WTC11 (cell line): ENCODE data around the gene PSMD13.
"Not testable (repeated sequence)": the region's sequence is repeated elsewhere in the genome, so short reads cannot be mapped to it uniquely, and the experiment has no call there.

ENCODE experiments used
- CTCF ChIP-seq: fragments of 200-600 bp; IDR thresholded peaks from 2 replicates; pipeline ENCODE4 v1.8.0; 2022; ENCODE audit warnings: antibody characterized with exemption
- ESRRA ChIP-seq: sonication (generic); formaldehyde crosslinking; IDR thresholded peaks from 2 replicates; pipeline ENCODE4 v1.8.1; 2022; ENCODE audit warnings: mild to moderate bottlenecking, missing genetic modification reagents, borderline replicate concordance
- GABPB1 ChIP-seq: sonication (generic); formaldehyde crosslinking; IDR thresholded peaks from 2 replicates; pipeline ENCODE4 v1.8.1; 2023; ENCODE audit warnings: mild to moderate bottlenecking, missing genetic modification reagents
- KAT7 ChIP-seq: sonication (generic); formaldehyde crosslinking; IDR thresholded peaks from 2 replicates; pipeline ENCODE4 v1.8.1; 2023; ENCODE audit warnings: missing genetic modification reagents, mild to moderate bottlenecking, borderline replicate concordance
- NR3C1 ChIP-seq: sonication (generic); formaldehyde crosslinking; conservative IDR thresholded peaks from 2 replicates; pipeline ENCODE4 v1.8.1; 2023; ENCODE audit warnings: low read depth, mild to moderate bottlenecking, missing genetic modification reagents
- SMAD4 ChIP-seq: sonication (generic); formaldehyde crosslinking; IDR thresholded peaks from 2 replicates; pipeline ENCODE4 v1.8.0; 2022; ENCODE audit warnings: mild to moderate bottlenecking, missing genetic modification reagents
- ZBTB21 ChIP-seq: sonication (generic); formaldehyde crosslinking; IDR thresholded peaks from 2 replicates; pipeline ENCODE4 v1.8.1; 2023; ENCODE audit warnings: mild to moderate bottlenecking, missing genetic modification reagents, borderline replicate concordance
- ZNF121 ChIP-seq: sonication (generic); formaldehyde crosslinking; IDR thresholded peaks from 2 replicates; pipeline ENCODE4 v1.8.0; 2023; ENCODE audit warnings: missing genetic modification reagents
- ZNF317 ChIP-seq: sonication (generic); formaldehyde crosslinking; IDR thresholded peaks from 2 replicates; pipeline ENCODE4 v1.8.1; 2023; ENCODE audit warnings: low read depth, mild to moderate bottlenecking, moderate library complexity, missing genetic modification reagents, borderline replicate concordance
- ZNF423 ChIP-seq: fragments of 250-450 bp; sonication (Bioruptor Pico); IDR thresholded peaks from 2 replicates; pipeline ENCODE4 v2.1.2; 2022; ENCODE audit warnings: mild to moderate bottlenecking, moderate library complexity
- TF ChIP-seq, protein P1 (sequence below): sonication (generic); formaldehyde crosslinking; IDR thresholded peaks from 2 replicates; pipeline ENCODE4 v1.8.1; 2023; ENCODE audit warnings: mild to moderate bottlenecking, moderate library complexity, missing genetic modification reagents
- TF ChIP-seq, protein P2 (sequence below): sonication (generic); formaldehyde crosslinking; IDR thresholded peaks from 2 replicates; pipeline ENCODE4 v1.8.1; 2022; ENCODE audit warnings: low read depth, missing genetic modification reagents, borderline replicate concordance
- TF ChIP-seq, protein P3 (sequence below): sonication (generic); formaldehyde crosslinking; IDR thresholded peaks from 2 replicates; pipeline ENCODE4 v1.8.1; 2023; ENCODE audit warnings: mild to moderate bottlenecking, missing genetic modification reagents, moderate library complexity
- TF ChIP-seq, protein P4 (sequence below): sonication (generic); formaldehyde crosslinking; IDR thresholded peaks from 2 replicates; pipeline ENCODE4 v1.8.0; 2022; ENCODE audit warnings: mild to moderate bottlenecking, missing genetic modification reagents

DNA sequence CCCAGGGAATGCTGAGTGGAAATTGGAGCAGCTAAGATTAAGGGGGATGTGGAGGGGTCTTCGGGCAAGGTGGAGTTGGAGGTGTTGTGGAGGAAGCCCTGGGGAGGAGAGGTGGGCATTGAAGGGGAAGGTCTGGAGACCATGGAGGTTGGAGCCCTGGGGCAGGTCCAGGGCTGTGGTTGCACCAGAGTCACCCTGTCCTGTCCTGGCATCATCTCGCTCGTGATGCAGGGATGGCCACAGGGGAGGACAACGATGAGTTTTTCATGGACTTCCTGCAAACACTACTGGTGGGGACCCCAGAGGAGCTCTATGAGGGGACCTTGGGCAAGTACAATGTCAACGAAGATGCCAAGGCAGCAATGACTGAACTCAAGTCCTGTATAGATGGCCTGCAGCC, 43.3 kb upstream of the PSMD13 start:
- not testable (repeated sequence) for TF ChIP-seq ZNF317 (CRISPR knock-in tag); CTCF; KAT7 (CRISPR knock-in tag); SMAD4; ZBTB21 (CRISPR knock-in tag); NR3C1; ESRRA; ZNF423 (CRISPR knock-in tag); GABPB1 (CRISPR knock-in tag); ZNF121
- TF ChIP-seq, protein P1, sequence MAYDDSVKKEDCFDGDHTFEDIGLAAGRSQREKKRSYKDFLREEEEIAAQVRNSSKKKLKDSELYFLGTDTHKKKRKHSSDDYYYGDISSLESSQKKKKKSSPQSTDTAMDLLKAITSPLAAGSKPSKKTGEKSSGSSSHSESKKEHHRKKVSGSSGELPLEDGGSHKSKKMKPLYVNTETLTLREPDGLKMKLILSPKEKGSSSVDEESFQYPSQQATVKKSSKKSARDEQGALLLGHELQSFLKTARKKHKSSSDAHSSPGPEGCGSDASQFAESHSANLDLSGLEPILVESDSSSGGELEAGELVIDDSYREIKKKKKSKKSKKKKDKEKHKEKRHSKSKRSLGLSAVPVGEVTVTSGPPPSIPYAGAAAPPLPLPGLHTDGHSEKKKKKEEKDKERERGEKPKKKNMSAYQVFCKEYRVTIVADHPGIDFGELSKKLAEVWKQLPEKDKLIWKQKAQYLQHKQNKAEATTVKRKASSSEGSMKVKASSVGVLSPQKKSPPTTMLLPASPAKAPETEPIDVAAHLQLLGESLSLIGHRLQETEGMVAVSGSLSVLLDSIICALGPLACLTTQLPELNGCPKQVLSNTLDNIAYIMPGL, result not testable (repeated sequence)
- TF ChIP-seq, protein P2, sequence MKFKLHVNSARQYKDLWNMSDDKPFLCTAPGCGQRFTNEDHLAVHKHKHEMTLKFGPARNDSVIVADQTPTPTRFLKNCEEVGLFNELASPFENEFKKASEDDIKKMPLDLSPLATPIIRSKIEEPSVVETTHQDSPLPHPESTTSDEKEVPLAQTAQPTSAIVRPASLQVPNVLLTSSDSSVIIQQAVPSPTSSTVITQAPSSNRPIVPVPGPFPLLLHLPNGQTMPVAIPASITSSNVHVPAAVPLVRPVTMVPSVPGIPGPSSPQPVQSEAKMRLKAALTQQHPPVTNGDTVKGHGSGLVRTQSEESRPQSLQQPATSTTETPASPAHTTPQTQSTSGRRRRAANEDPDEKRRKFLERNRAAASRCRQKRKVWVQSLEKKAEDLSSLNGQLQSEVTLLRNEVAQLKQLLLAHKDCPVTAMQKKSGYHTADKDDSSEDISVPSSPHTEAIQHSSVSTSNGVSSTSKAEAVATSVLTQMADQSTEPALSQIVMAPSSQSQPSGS (CRISPR knock-in tag), result not testable (repeated sequence)
- TF ChIP-seq, protein P3, sequence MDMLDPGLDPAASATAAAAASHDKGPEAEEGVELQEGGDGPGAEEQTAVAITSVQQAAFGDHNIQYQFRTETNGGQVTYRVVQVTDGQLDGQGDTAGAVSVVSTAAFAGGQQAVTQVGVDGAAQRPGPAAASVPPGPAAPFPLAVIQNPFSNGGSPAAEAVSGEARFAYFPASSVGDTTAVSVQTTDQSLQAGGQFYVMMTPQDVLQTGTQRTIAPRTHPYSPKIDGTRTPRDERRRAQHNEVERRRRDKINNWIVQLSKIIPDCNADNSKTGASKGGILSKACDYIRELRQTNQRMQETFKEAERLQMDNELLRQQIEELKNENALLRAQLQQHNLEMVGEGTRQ (CRISPR knock-in tag), result not testable (repeated sequence)
- TF ChIP-seq, protein P4, sequence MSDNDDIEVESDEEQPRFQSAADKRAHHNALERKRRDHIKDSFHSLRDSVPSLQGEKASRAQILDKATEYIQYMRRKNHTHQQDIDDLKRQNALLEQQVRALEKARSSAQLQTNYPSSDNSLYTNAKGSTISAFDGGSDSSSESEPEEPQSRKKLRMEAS (CRISPR knock-in tag), result not testable (repeated sequence)
